ENCODE data around the gene CFAP100. TPM values are rescaled to one million over a fixed set of nuclear protein-coding genes. Genes with fewer than 3 reads are reported as not detected.

The CFAP100 gene
- total RNA-seq, 1 donor from 2014 or later: not detected

DNA sequence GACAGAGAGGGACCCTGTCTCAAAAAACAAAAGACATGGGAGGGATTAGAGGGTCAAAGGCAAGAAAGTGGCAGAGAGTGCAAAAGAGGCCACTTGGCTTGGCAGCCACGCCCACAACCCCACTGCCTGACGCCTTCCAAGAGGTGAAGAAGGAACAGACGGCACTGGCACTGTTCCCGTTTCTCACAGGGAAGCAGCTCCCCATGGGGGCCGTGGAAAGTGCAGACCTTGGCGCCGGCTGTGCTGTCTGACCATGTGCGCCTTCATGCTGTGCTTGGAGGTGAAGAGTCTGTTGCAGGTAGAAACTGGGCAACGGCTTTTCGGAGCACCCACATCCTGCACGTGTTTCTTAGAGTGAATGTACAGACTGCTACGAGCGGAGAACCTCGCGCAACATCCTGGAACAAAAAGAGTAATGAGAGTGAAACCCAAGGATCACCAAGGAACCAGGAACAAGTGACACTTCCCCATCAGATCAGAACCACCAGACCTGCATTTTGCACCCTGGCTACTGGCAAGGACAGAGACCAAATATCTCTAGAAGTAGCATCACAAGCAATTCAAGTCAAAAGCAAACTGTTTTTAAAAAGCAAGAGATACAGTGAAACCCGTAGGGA, 71.3 kb downstream of the CFAP100 start:
- Mint-ChIP-seq H3K36me3 (peaks cover 49% of the 10 kb centered on the region), H3K27ac (no peak overlapping the region), H3K27me3 (ENCODE audit: low read depth) (no peaks in the 10 kb centered on the region), H3K9me3 (no peaks in the 10 kb centered on the region), H3K4me1 (no peaks in the 10 kb centered on the region), H3K4me3 (no peak overlapping the region)
- TF ChIP-seq, protein P1, sequence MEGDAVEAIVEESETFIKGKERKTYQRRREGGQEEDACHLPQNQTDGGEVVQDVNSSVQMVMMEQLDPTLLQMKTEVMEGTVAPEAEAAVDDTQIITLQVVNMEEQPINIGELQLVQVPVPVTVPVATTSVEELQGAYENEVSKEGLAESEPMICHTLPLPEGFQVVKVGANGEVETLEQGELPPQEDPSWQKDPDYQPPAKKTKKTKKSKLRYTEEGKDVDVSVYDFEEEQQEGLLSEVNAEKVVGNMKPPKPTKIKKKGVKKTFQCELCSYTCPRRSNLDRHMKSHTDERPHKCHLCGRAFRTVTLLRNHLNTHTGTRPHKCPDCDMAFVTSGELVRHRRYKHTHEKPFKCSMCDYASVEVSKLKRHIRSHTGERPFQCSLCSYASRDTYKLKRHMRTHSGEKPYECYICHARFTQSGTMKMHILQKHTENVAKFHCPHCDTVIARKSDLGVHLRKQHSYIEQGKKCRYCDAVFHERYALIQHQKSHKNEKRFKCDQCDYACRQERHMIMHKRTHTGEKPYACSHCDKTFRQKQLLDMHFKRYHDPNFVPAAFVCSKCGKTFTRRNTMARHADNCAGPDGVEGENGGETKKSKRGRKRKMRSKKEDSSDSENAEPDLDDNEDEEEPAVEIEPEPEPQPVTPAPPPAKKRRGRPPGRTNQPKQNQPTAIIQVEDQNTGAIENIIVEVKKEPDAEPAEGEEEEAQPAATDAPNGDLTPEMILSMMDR (IDR thresholded peaks at IDR 0.05; ENCODE audit: unreplicated experiment): no peak
- DNase-seq (ENCODE audit: low spot score in 2 of 2, unreplicated experiment in 2 of 2): no peak

DNA sequence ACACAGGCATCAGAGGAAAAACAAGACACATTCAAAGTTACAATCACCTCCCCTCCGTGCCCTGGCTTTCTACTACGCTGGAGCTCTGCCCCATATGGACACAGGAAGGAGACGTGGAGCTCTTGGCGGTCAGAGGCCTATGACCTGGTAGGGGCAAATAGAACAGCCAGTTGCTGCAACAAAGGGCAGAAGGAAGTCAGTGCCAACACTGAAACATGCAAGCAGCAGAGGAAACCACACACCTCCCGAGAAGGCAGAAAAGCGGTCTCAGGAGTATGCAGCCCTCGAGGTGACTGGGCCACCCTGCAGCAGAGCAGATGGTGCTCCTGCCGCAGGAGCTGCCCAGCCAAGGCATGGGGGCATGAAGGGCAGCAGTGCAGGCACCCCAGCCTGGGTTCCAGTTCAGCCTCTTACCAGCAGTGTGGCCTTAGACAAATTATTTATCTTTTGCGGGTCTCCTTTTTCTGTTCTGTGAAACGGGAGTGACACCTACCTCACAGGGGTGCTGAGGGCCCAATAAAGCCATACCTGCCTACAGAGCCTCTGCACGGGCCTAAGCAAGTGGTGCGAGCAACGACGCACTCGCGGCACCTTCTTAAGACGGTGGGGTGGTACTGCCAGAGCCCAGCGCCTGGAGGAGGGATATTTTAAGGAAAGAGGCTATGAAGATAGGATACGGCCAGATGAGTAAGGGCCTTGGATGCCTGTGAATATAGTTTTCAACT, 72.3 kb downstream of the CFAP100 start:
- no peaks in the 10 kb centered on the region for H3K27me3 Mint-ChIP-seq (ENCODE audit: low read depth)
- no peaks in the 10 kb centered on the region for H3K9me3 Mint-ChIP-seq
- DNase-seq (ENCODE audit: low spot score in 2 of 2, unreplicated experiment in 2 of 2): no peak
- TF ChIP-seq, protein P1 (IDR thresholded peaks at IDR 0.05; ENCODE audit: unreplicated experiment): no peak
- peaks cover 46% of the 10 kb centered on the region for H3K36me3 Mint-ChIP-seq
- no peak overlapping the region for H3K27ac Mint-ChIP-seq
- H3K4me3 Mint-ChIP-seq: no peak overlapping the region
- H3K4me1 Mint-ChIP-seq: peaks cover 3% of the 10 kb centered on the region

DNA sequence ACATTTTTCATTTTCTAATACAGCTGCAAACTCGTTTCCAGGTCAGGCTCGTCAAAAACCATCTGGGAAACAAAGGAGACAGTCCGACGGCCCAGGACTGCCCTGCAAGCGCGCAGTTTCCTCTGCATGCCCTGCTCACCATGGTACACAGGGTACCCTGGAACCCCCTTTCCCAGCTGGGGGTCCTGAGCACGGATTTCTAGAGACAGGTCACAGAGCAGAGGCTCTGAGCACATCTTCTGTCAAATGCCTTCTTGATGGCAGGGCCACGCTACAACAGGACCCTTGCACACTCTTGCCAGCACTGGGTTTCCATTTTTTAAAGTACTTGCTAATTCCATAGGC, 72.9 kb downstream of the CFAP100 start:
- Mint-ChIP-seq H3K4me1 (peaks cover 9% of the 10 kb centered on the region), H3K9me3 (no peaks in the 10 kb centered on the region), H3K4me3 (no peak overlapping the region), H3K36me3 (peaks cover 46% of the 10 kb centered on the region), H3K27ac (no peak overlapping the region), H3K27me3 (ENCODE audit: low read depth) (no peaks in the 10 kb centered on the region)
- TF ChIP-seq, protein P1 (IDR thresholded peaks at IDR 0.05; ENCODE audit: unreplicated experiment): no peak
- no peak for DNase-seq (ENCODE audit: low spot score in 2 of 2, unreplicated experiment in 2 of 2)

DNA sequence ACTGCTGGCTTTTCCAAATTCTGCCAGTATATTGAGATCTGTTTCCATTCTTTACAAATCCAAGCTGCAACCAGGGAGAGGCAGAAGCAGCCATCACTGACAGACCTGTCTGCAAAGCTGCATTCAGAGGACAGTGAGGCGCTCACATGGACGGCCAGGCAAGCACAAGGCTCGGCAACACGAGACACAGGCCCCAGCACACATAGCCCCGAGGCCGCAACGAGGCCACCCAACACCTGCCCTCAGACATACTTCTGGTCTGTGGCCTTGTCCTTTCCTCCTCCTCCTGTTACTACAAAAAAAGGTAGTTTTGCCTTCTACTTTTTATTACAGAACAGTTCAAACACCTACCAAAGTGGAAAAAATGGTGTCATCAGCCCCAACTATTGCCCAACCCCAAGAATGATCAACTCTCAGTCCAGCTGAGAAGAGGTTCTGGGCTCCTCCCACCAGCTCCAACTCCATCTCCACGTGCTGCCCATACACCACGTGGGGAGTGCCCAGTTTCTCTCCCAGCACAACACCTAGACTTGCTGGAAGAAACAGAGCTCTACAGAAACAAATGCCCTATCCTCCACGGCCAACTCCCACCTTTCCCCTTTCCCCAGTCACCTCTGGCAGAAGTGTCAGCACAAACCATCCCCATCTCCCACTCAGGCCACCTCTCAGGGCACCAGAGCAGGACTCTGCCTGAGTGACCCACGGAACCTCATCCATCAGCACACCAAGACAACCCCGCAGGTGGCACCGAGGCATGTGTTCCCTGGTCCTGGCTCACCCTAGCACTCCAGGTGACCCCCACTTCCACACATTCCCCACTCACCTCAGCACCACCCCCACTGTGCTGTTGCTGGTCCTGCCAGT, 73.6 kb downstream of the CFAP100 start:
- H3K4me3 Mint-ChIP-seq: no peak overlapping the region
- peaks cover 46% of the 10 kb centered on the region for H3K36me3 Mint-ChIP-seq
- TF ChIP-seq, protein P1 (IDR thresholded peaks at IDR 0.05; ENCODE audit: unreplicated experiment): no peak
- H3K9me3 Mint-ChIP-seq: no peaks in the 10 kb centered on the region
- no peaks in the 10 kb centered on the region for H3K27me3 Mint-ChIP-seq (ENCODE audit: low read depth)
- peaks cover 16% of the 10 kb centered on the region for H3K4me1 Mint-ChIP-seq
- H3K27ac Mint-ChIP-seq: no peak overlapping the region
- DNase-seq (ENCODE audit: low spot score in 2 of 2, unreplicated experiment in 2 of 2): no peak

DNA sequence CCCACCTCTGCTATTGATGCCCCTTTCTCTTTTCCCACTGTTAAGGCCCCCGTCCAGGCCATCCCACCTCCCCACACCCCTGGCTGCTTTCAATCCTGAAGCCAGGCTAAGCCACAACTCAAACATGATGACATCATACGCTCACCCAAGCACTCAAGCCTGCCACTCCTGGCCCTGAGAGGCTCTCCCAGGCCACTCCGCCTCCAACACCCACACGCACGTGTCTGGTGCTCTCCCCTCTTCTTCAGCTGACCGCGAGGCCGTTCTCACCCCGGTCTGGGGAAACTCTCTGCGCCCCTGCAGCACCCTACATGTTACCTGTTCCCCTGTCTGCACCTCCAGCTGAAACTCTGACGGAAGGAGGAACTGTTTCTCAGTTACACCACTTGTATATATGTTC, 74.8 kb downstream of the CFAP100 start:
- no peak overlapping the region for H3K4me3 Mint-ChIP-seq
- H3K9me3 Mint-ChIP-seq: no peaks in the 10 kb centered on the region
- peaks cover 41% of the 10 kb centered on the region for H3K36me3 Mint-ChIP-seq
- no peaks in the 10 kb centered on the region for H3K27me3 Mint-ChIP-seq (ENCODE audit: low read depth)
- H3K27ac Mint-ChIP-seq: no peak overlapping the region
- DNase-seq (ENCODE audit: low spot score in 2 of 2, unreplicated experiment in 2 of 2): no peak
- H3K4me1 Mint-ChIP-seq: peaks cover 28% of the 10 kb centered on the region
- TF ChIP-seq, protein P1 (IDR thresholded peaks at IDR 0.05; ENCODE audit: unreplicated experiment): no peak

Measured in mesothelial cell of epicardium (in vitro differentiated cells).